Esophagus squamous epithelium (tissue), 4 donors: ENCODE measurements around the gene MEFV.

Source experiments
- CTCF ChIP-seq, 6 experiments: fragments of 450-650 bp in 4 of 6; fragments of 200-600 bp in 2 of 6; sonication (generic) in 2 of 6; IDR thresholded peaks; one replicate each; pipeline ENCODE4 v1.5.1; 2016 to 2019; ENCODE audit warnings: antibody characterized with exemption in 6 of 6, mild to moderate bottlenecking in 4 of 6, moderate library complexity in 4 of 6
- POLR2A ChIP-seq, 4 donors: fragments of 450-650 bp; IDR thresholded peaks; one replicate each; pipeline ENCODE4 v1.6.1; 2017; ENCODE audit warnings: antibody characterized with exemption in 4 of 4, mild to moderate bottlenecking in 4 of 4, moderate library complexity in 3 of 4

GRCh38 chr16:3276679-3277078 lies 20.2 kb upstream of the MEFV start:
- TF ChIP-seq POLR2A (IDR thresholded peaks at IDR 0.05) (no peak), CTCF (IDR thresholded peaks at IDR 0.05) (no peak)
